Mesenteric fat pad (tissue), 1 donor: ENCODE data around the gene SCYGR3. TPM values are rescaled to one million over a fixed set of nuclear protein-coding genes. Genes with fewer than 3 reads are reported as not detected.

ENCODE experiments used
- DNase-seq: peaks from one replicate; pipeline ENCODE4 v3.0.0-alpha.2; 2020; ENCODE audit warnings: low spot score
- total RNA-seq: library from RNA; stranded (reverse); fragmentation: NEBNext Ultra II Directional; extraction: Animal tissue kit (Norgen Biotek cat#: 25700); gene quantifications from one replicate; pipeline ENCODE4 v1.2.1, GENCODE V29; 2021
- donor health status: DM: yes; HTN: yes; CAD: no.

SCYGR3 gene
- total RNA-seq, 1 donor from 2014 or later = not detected

DNA sequence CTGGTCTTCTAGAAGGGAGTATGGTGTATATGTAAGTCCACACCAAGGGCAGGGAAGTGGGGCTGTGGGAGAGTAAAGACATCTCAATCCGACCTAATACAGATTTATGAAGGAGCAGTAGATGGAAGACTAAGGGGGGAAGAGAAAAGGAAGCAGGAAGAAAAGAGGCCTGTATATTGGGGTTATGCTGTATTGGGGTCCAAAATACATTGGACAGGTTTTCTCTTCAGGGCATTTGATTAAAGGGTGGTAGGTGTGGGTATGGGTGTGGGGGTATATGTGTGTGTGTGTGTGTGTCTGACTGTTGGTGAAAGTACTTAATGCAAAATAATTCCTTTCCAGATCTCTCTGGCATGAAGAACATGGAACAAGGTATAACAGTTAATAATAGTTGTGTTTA lies 49.6 kb downstream of the SCYGR3 start:
- no peak for DNase-seq

Other genes starting within 250 kb of the SCYGR3 start
- 0.32 TPM for gene TM4SF20, start 235.5 kb downstream of the SCYGR3 start, total RNA-seq
- gene SCYGR1, start 226.9 kb downstream of the SCYGR3 start, total RNA-seq = not detected
- 274 TPM for gene AGFG1, start 142.7 kb downstream of the SCYGR3 start, total RNA-seq
- gene SCYGR2, start 15.9 kb downstream of the SCYGR3 start, total RNA-seq = not detected
- gene SCYGR4, start 2.7 kb upstream of the SCYGR3 start, total RNA-seq = not detected
- not detected for gene SCYGR5, start 52.0 kb upstream of the SCYGR3 start, total RNA-seq
- 349 TPM for gene SLC19A3, start 103.2 kb upstream of the SCYGR3 start, total RNA-seq
- gene SCYGR6, start 109.9 kb upstream of the SCYGR3 start, total RNA-seq = not detected
- not detected for gene SCYGR7, start 113.5 kb upstream of the SCYGR3 start, total RNA-seq
- gene SCYGR8, start 131.1 kb upstream of the SCYGR3 start, total RNA-seq = not detected
- gene CCL20, start 199.0 kb upstream of the SCYGR3 start, total RNA-seq = 2.1 TPM